GM18861 (cell line): ENCODE data around the gene LDOC1.
"Not testable (repeated sequence)": the region's sequence is repeated elsewhere in the genome, so short reads cannot be mapped to it uniquely, and the experiment has no call there.

Experiments used
- ATAC-seq: cut with Tn5 transposase; IDR thresholded peaks from one replicate; pipeline ENCODE4 v1.9.1; 2021; ENCODE audit not compliant: unreplicated experiment

LDOC1 gene

DNA sequence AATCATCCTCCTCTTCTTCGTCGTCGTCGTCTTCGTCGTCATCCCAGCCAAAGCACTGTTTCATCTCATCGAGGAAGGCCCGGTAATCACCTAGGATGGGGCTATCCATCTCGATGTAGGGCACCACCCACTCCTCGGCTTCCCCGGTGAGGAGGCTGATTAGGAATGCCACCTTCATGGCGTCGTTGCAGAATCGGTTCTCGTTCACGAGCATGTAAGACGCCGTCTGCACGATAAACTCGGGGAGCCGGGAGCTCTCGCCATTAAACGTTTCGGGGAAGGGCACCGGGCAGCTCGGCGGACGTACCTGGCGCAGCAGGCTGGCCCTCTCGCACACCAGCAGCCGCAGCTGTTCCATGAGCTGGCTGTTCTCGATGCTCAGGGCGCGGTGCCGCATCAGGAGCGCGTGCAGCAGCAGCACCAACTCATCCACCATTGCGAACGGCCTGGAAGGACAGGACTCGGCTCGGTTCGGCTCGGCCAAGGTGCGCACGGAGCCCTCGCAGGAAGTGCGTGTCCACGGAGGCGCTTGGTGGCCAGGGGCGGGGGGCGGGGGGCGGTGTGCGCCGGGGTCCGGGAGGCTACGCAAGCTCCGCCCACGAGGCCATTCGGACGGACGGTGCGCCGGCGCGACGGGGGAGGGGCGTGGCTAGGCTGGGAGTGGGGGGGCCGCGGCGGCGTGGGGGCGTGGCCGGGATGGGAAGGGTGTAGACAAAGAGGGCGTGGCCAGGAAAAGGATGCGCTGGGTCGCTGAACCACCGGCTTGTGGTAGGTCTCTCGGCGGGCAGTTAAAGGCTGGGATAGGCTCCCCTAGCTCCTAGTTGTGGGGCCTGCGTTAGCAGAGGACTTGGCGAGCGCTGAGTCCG is at the start of gene LDOC1:
TSS of gene LDOC1 (minus strand) at position 544 of the 866 bp plus-strand sequence. CDS start at position 436, 108 bp downstream.
- no peak for ATAC-seq

DNA sequence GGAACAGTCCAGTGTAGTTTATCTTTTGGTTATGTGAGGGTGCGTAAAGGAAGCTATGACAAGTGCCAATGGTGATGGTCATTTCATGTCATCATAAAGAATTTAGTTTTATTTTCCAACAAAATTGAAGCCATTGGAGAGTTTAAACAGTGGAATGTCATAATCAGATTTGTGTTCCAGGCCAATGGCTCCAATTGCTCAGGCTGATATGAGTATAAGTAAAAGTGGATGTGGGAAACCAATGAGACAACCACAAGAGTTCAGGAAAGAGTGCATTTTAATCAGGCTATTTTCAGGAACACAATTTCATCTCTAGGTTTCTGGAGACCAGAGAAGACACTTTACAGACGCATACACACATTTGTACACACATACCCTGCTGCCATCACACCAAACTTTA is 44.7 kb upstream of the LDOC1 start:
- no peak for ATAC-seq

DNA sequence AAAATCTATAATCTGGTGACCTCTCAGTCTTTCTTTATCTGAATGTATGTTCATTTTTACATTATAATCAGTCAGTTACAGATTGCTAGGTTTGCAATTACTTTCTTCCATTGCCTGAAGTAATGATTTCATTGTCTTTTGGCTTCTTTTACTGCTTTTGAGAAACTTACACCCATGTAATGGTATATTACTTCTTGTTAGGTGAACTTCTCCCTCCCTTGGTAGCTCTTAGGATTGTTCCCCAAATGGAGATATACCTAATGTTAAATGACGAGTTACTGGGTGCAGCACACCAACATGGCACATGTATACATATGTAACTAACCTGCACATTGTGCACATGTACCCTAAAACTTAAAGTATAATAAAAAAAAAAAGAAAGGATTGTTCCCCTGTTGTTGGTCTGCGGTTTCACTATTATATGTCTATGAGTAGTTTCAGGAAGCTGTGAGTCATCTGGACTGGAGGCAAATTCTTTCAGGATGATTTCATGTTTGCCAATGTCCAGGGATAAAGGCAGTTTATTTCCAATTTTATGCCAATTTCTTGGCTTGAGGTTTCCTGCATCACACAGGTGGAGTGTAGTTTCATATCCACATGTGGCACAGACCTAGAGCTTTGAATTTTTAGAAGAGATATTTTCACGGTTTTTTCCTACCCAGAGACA is 43.5 kb upstream of the LDOC1 start:
- no peak for ATAC-seq

DNA sequence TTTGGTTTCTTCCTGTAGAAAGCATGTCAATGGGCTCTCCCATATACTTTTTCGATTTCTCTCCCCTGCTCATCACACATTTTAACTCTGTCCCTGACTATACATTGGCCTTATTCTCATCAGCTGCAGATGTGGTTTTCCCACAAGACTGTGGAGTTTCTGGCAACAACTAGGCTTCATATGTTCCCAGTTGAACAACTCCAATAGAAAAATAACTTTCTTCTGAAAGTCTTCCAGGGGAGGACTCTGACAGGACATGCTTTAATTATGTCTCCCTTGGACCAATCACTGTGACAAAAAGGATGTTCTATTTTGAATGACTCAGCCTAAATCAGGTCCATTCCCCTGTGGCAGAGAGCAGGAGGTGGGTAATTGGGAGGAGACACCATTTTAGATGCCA is 37.3 kb upstream of the LDOC1 start:
- ATAC-seq, result no peak

DNA sequence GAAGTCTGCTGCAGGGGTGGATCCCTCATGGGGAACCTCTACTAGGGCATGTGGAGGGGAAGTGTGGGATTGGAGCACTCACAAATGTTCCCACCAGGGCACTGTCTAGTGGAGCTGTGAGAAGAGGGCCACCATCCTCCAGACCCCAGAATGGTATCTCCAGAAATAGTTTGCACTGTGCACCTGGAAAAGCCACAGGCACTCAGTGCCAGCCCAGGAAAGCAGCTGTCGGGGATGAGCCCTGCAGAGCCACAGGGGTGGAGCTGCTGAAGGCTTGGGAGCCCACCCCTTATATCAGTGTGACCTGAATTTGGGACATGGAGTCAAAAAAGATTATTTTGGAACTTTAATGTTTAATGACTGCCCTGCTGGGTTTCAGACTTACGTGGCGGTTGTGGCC is 25.0 kb upstream of the LDOC1 start:
- no peak for ATAC-seq

DNA sequence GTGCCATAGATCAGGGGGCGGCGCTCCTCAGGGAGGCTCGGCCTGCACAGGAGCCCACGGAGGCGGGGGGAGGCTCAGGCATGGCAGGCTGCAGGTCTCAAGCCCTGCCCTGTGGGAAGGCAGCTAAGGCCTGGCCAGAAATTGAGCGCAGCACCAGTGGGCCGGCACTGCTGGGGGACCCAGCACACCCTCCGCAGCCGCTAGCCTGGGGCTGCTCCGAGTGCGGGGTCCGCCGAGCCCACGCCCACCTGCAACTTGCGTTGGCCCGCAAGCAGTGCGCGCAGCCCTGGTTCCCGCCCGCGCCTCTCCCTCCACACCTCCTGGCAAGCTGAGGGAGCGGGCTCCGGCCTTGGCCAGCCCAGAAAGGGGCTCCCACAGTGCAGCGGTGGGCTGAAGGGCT is 11.6 kb upstream of the LDOC1 start:
- ATAC-seq, result not testable (repeated sequence)

DNA sequence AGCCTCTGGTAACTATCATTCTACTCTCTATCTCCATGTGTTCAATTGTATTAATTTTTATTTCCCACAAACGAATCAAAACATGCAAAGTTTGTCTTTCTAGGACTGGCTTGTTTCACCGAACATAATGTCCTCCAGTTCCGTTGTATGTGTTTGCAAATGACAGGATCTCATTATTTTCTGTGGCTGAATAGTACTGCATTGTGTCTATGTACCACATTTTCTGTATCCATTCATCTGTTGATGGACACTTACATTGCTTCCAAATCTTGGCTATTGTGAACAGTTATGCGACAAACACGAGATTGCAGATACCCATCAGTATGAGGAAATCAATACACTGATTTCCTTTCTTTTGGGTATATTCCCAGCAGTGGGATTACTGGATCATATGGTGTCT is 8.4 kb upstream of the LDOC1 start:
- no peak for ATAC-seq

DNA sequence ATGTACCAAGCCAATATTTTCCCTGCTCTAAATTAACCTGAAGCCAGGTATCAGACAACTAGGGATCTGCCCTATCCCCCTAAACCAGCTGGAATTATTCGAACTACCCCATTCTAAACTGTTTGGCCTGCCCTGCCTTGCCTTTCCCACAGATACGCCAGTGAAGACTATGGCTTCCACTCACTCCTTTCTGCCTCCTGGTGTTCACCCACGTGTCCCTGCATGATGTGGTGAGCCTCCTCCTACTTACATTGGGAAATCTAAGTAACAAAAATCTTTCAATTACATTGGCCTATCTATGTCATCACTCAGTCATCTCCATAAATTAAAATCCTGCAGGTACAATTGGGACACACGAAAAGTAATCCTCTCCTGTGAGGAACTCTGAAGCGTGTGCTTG is 6.1 kb upstream of the LDOC1 start:
- no peak for ATAC-seq

DNA sequence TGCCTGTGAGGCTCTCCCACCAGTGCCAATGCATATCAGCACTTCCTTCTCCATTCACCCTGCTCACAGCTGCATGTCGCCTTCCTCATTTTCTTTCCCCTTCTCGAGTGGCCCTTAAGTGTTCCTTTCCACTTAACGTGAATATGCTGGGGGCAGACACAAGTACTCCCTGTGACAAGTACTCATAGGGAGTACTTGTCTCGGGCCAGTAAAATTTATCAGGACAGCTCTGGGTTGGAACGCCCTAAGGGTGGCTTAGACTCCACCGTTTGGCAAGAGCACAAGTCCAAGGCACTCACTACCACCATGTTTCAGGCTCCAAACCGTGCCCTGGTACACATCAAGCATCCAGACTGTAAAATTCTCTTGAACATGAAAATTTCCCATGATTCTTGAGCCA is 3.9 kb upstream of the LDOC1 start:
- no peak for ATAC-seq

DNA sequence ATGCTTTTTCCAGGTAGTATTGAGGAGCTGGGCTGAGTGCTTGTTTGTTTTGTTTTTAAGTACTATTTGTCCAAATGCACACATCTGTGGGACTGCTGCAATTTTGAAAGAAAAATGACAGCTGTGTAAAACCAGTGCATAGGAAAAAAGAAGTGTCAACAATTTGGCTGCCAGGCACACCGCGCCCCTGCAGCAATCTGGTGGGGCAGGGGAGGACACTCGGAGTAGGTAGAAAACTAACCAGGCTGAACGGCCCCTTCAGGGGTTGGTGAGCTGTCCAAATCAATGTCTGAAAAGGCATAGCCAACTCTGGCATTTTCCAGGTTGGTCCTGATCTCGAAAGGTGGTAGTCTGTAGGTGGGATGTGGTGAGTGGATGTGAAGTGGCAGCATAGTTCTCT is 1.1 kb downstream of the LDOC1 start:
- ATAC-seq, result no peak

DNA sequence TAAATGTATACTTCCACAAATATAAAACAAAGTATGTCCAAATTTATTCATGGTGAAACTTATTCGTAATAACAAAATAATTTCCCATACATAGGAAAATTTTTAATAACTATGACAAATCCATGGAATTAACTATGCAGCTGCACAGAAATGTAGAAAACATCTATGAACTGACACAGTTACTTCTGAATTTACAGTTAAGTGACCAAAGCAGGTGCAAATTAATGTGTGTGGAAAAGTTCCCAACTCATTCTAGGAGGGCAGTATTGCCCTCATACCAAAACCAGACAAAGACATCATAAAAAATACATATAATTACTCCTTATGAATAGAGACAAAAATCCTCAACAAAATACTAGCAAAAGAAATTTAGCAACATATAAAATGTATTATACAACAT is 12.5 kb downstream of the LDOC1 start:
- ATAC-seq, result no peak

DNA sequence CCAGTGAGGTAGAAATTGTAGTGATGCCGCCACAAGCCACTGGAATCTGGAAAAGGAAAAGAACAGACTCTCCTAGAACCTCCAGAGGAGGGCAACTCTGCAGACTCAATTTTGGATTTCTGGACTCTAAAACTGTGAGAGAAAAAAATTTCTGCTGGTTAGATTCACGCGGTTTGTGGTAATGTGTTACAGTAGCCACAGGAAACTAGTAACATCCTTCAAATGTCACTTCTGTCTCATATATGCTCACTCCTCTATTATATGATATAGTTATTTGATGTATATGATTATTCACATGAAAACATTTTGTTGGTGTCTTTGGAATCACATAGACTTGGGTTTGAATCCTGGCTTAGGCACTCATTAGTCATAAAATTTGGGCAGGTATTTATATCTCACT is 18.8 kb downstream of the LDOC1 start:
- no peak for ATAC-seq

DNA sequence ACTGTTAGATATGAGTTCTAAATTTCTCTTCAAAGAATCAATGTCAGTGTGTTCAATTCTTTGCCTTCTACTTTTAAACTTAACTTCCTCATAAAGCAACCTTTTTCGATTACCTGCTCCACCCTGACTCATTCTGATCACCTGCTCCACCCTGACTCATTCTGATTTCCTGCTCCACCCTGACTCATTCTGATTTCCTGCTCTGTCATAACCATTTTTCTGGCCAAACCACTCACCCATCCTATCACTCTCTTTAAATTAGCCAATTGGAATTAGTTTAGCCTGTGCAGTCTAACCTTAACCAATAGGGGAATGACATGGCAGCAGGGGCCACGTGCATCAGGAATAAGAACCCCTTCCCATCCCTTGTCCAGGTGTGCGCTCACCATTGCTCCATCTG is 21.7 kb downstream of the LDOC1 start:
- ATAC-seq, result not testable (repeated sequence)

DNA sequence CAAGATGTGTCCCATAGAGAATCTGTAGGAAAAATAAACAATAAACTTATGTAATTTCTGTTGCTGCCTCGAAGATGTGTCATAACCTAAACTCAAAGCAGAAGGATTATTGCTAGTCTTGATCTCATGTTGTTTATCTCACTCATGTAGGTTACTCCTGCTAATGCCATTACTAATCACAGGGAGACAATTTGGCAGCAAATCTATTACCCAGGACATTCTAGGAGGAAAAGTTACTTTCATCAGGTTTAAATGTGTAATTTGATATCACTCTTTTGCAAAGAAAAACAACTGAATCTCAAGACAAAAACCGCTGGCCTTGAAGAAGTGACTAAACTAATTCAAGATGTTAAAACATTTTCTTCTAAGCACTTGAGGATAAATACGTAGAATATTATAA is 34.0 kb downstream of the LDOC1 start:
- ATAC-seq, result no peak

DNA sequence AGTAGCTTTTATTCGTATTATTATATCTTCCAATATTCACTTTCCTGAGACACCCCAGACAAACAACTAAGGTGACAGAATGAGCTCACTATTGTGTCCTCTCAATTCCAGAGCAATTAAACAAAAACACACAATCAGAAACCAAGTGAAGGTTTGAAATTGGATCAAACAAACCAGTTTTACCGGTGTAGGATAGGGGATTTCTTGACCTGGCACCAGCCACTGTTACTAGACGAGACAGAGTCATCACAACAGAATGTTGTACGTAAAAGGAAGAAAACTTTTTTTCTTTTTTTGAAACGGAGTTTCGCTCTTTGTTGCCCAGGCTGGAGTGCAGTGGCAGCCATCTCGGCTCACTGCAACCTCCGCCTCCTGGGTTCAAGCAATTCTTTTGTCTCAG is 43.7 kb downstream of the LDOC1 start:
- ATAC-seq, result no peak

DNA sequence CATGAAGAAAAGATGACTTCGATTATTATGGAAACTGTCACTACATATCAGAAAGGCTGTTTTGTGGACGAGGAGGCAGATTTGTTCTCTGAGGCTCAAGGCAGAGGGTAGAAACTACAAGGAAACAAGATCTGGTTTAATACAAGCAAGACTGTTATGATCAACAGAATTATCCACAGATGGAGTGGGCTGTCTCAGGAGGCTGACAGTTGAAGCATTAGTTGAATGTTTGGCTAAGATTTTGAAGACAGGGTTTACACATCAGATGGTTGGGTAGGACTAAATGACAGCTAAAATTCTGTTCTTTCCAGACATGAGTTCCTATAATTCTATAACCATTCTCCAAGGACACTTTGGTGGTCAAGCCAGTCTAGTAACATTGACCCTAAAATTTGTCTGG is 49.8 kb downstream of the LDOC1 start:
- no peak for ATAC-seq
